Measurements from ENCODE around the gene EEF1G. TPM values are rescaled to one million over a fixed set of nuclear protein-coding genes. Genes with fewer than 3 reads are reported as not detected.
A peak's percentile ranks its signal among the peaks of the same experiment; 100 is the strongest.

EEF1G gene
- total and polyA plus RNA-seq, 9 of the 15 experiments (the other 6 are each of a cell fraction or from before 2014, with no cell fraction given), result 985 to 2,349 (median 2,035) TPM

GRCh38 chr11:62592146-62592815, 18.6 kb upstream of the EEF1G start (continued):
- TF ChIP-seq DPF2 (IDR thresholded peaks at IDR 0.05) (no peak), YBX1 (IDR thresholded peaks at IDR 0.05) (no peak), CREB5 (CRISPR knock-in tag; IDR thresholded peaks at IDR 0.05) (no peak), MIER1 (IDR thresholded peaks at IDR 0.05; ENCODE audit: low read depth) (no peak), ZBTB40 (IDR thresholded peaks at IDR 0.05) (no peak), ZBTB40 (CRISPR knock-in tag; IDR thresholded peaks at IDR 0.05) (no peak), CBFA2T3 (IDR thresholded peaks at IDR 0.05) (peak; percentile 69), KDM5B (IDR thresholded peaks at IDR 0.05; ENCODE audit: insufficient replicate concordance, low read depth, low read length) (peak; percentile 32), TEAD2 (tag; IDR thresholded peaks at IDR 0.05) (no peak), ZNF212 (CRISPR knock-in tag; IDR thresholded peaks at IDR 0.05) (no peak), PKNOX1 (IDR thresholded peaks at IDR 0.05) (no peak), SOX6 (IDR thresholded peaks at IDR 0.05) (no peak), EHMT2 (IDR thresholded peaks at IDR 0.05) (0 out of 2 replicates have a peak, but pooled peaks have one; percentile 18), MYNN (IDR thresholded peaks at IDR 0.05) (peak; percentile 46; the same call in 1 of the 2 replicates), MYNN (CRISPR knock-in tag; IDR thresholded peaks at IDR 0.05) (no peak), TAL1 (IDR thresholded peaks at IDR 0.05) (peak; percentile 26; the same call in 1 of the 2 replicates), KDM4B (IDR thresholded peaks at IDR 0.05; ENCODE audit: borderline replicate concordance in 2 of 2, low read depth in 1 of 2) (no peak), SAP30 (IDR thresholded peaks at IDR 0.05; ENCODE audit: borderline replicate concordance, insufficient read depth, low read depth, low read length, poor library complexity, severe bottlenecking) (no peak), CEBPB (tag; IDR thresholded peaks at IDR 0.05) (no peak)

All from K562 (cell line).